Measurements from ENCODE around the gene TPSD1.

- TF ChIP-seq EZH2phosphoT487 (conservative IDR thresholded peaks at IDR 0.05; ENCODE audit: low read length) (no peak), CTCF (IDR thresholded peaks at IDR 0.05; ENCODE audit: insufficient read depth, low read length, poor library complexity, severe bottlenecking) (no peak)
Measured at GRCh38 chr16:1261131-1261892, 5.4 kb downstream of the TPSD1 start.

Measured in SU-DHL-6 (cell line).